OCI-LY7 (cell line): ENCODE data around the gene SLC1A3.

Experiments
- CTCF ChIP-seq: fragments of 200-600 bp; sonication (generic); conservative IDR thresholded peaks from 2 replicates; pipeline ENCODE4 v1.5.1; 2014; ENCODE audit warnings: mild to moderate bottlenecking, antibody characterized with exemption, low read length, moderate library complexity, mixed read lengths
- EZH2phosphoT487 ChIP-seq: fragments of 200-600 bp; sonication (generic); IDR thresholded peaks from 2 replicates; pipeline ENCODE4 v1.6.1; 2018; ENCODE audit warnings: low read depth, borderline replicate concordance, mild to moderate bottlenecking, mixed run types, antibody characterized with exemption, low read length, moderate library complexity, mixed read lengths

DNA sequence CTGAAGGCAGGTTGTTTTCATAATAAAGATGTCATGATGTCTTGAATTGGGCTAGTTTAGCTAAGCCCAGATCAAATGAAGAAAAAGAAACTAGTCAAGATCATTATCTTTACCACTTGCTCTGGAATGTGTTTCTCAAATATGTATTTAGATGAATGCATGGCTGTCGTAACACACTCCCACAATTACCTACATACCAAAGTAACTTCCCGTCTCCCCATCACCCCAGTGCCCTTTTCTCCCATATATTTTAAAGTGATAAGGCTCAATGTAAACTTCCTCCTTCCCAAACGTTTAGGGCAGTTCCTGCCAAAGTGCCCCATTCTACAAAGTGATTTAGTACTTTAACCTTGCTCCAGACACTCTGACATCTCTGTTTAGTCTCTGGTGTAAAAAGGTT is 61.4 kb downstream of the SLC1A3 start:
- TF ChIP-seq CTCF (no peak), EZH2phosphoT487 (no peak)
